Mesendoderm (in vitro differentiated cells): ENCODE results near the gene KCNK6.

ENCODE experiments used
- DNase-seq: peaks from one replicate; pipeline ENCODE4 v3.0.0; 2013
- H2AK5ac ChIP-seq: 2 replicates; pipeline ENCODE4 v1.6.1; 2013; ENCODE audit warnings: low read length, inconsistent platforms
- H2BK120ac ChIP-seq: 2 replicates; pipeline ENCODE4 v1.6.1; 2013; ENCODE audit warnings: low read depth, mild to moderate bottlenecking, low read length, moderate library complexity, mixed read lengths
- H2BK15ac ChIP-seq: replicated peaks from 2 replicates; pipeline ENCODE4 v1.6.1; 2013; ENCODE audit warnings: low read depth, mild to moderate bottlenecking, moderate library complexity
- H2BK5ac ChIP-seq: 2 replicates; pipeline ENCODE4 v1.6.1; 2013; ENCODE audit warnings: low read length, inconsistent platforms
- H3K18ac ChIP-seq: 2 replicates; pipeline ENCODE4 v1.6.1; 2013; ENCODE audit warnings: mild to moderate bottlenecking, low read length, mixed read lengths
- H3K23ac ChIP-seq: one replicate; pipeline ENCODE4 v1.6.1; 2013; ENCODE audit warnings: low read length
- H3K27ac ChIP-seq: 2 replicates; pipeline ENCODE4 v1.5.1; 2013; ENCODE audit warnings: low read depth, mild to moderate bottlenecking, inconsistent platforms, low read length, moderate library complexity
- H3K27me3 ChIP-seq: 2 replicates; pipeline ENCODE4 v1.6.1; 2013; ENCODE audit warnings: low read length, control low read depth, mild to moderate bottlenecking, inconsistent platforms; ENCODE audit not compliant: insufficient read depth, poor library complexity
- H3K36me3 ChIP-seq: 2 replicates; pipeline ENCODE4 v1.6.1; 2013; ENCODE audit warnings: low read length, inconsistent platforms; ENCODE audit not compliant: control insufficient read depth, insufficient read depth
- H3K4ac ChIP-seq: one replicate; pipeline ENCODE4 v1.6.1; 2013; ENCODE audit warnings: low read depth, mild to moderate bottlenecking, low read length, moderate library complexity
- H3K4me1 ChIP-seq: 2 replicates; pipeline ENCODE4 v1.6.1; 2013; ENCODE audit warnings: low read depth, low read length, inconsistent platforms; ENCODE audit not compliant: control insufficient read depth
- H3K4me2 ChIP-seq: 2 replicates; pipeline ENCODE4 v1.6.1; 2013; ENCODE audit warnings: low read length
- H3K4me3 ChIP-seq: 2 replicates; pipeline ENCODE4 v1.5.1; 2013; ENCODE audit warnings: mild to moderate bottlenecking, low read length
- H3K56ac ChIP-seq: one replicate; pipeline ENCODE4 v1.6.1; 2013; ENCODE audit warnings: low read length
- H3K79me1 ChIP-seq: 2 replicates; pipeline ENCODE4 v1.6.1; 2013; ENCODE audit warnings: low read length, inconsistent platforms
- H3K79me2 ChIP-seq: 2 replicates; pipeline ENCODE4 v1.6.1; 2013; ENCODE audit warnings: mild to moderate bottlenecking, low read length; ENCODE audit not compliant: control insufficient read depth, insufficient read depth
- H3K9ac ChIP-seq: 2 replicates; pipeline ENCODE4 v1.6.1; 2013; ENCODE audit warnings: low read length, inconsistent platforms
- H4K5ac ChIP-seq: one replicate; pipeline ENCODE4 v1.6.1; 2013; ENCODE audit warnings: low read length
- H4K8ac ChIP-seq: one replicate; pipeline ENCODE4 v1.6.1; 2013; ENCODE audit warnings: low read depth, mild to moderate bottlenecking, control low read depth, low read length, moderate library complexity
- WGBS: extraction: QIAGEN DNeasy Blood & Tissue Kit; methylation state at CpG from one replicate; pipeline ENCODE4 v1.1.7; 2013; ENCODE audit warnings: low lambda C conversion rate, missing lambda C conversion rate; ENCODE audit not compliant: insufficient coverage; ENCODE audit errors: extremely low coverage; 5-methylcytosine and 5-hydroxymethylcytosine counted together

Gene KCNK6

GRCh38 chr19:38331728-38332127 is 12.1 kb downstream of the KCNK6 start:
- Histone ChIP-seq H3K27ac (no peak overlapping the region), H2AK5ac (no peak overlapping the region), H3K4me1 (no peaks in the 10 kb centered on the region), H3K4me3 (no peak overlapping the region), H3K4ac (no peak overlapping the region), H4K8ac (no peak overlapping the region), H3K56ac (no peak overlapping the region), H3K79me1 (no peaks in the 10 kb centered on the region), H2BK15ac (no peak overlapping the region), H2BK120ac (no peak overlapping the region), H3K9ac (no peak overlapping the region), H2BK5ac (no peak overlapping the region), H3K23ac (no peak overlapping the region), H4K5ac (no peak overlapping the region), H3K4me2 (no peak overlapping the region), H3K79me2 (no peaks in the 10 kb centered on the region), H3K18ac (no peak overlapping the region), H3K36me3 (peaks cover 2% of the 10 kb centered on the region), H3K27me3 (no peaks in the 10 kb centered on the region)
- DNase-seq, result no peak
- WGBS, result no CpG with 5 or more reads among the region's 1 CpG

- Histone ChIP-seq H4K5ac (no peak overlapping the region), H3K27ac (no peak overlapping the region), H3K4me1 (no peaks in the 10 kb centered on the region), H3K4ac (no peak overlapping the region), H3K9ac (no peak overlapping the region), H3K18ac (no peak overlapping the region), H3K79me1 (no peaks in the 10 kb centered on the region), H4K8ac (no peak overlapping the region), H3K56ac (no peak overlapping the region), H3K27me3 (no peaks in the 10 kb centered on the region), H3K4me2 (no peak overlapping the region), H3K79me2 (no peaks in the 10 kb centered on the region), H2BK15ac (no peak overlapping the region), H2AK5ac (no peak overlapping the region), H3K23ac (no peak overlapping the region), H3K4me3 (no peak overlapping the region), H2BK5ac (no peak overlapping the region), H3K36me3 (no peaks in the 10 kb centered on the region), H2BK120ac (no peak overlapping the region)
- WGBS, result no CpG with 5 or more reads among the region's 9 CpGs
- DNase-seq, result no peak
Measured at GRCh38 chr19:38333245-38333644, 13.6 kb downstream of the KCNK6 start.

GRCh38 chr19:38335949-38336637 is 16.4 kb downstream of the KCNK6 start:
- Histone ChIP-seq H2BK120ac (no peak overlapping the region), H2BK5ac (no peak overlapping the region), H2BK15ac (no peak overlapping the region), H4K8ac (no peak overlapping the region), H3K36me3 (no peaks in the 10 kb centered on the region), H3K27ac (peak overlapping the region; percentile 14), H3K79me2 (no peaks in the 10 kb centered on the region), H2AK5ac (no peak overlapping the region), H3K4me3 (peak overlapping the region; percentile 76), H3K4me1 (no peaks in the 10 kb centered on the region), H4K5ac (no peak overlapping the region), H3K4ac (no peak overlapping the region), H3K4me2 (peak overlapping the region; percentile 97), H3K9ac (peak overlapping the region; percentile 60), H3K56ac (peak overlapping the region; percentile 80), H3K27me3 (no peaks in the 10 kb centered on the region), H3K18ac (no peak overlapping the region), H3K79me1 (no peaks in the 10 kb centered on the region), H3K23ac (no peak overlapping the region)
- no CpG with 5 or more reads among the region's 52 CpGs for WGBS
- DNase-seq, result peak; percentile 97

- Histone ChIP-seq H2BK120ac (no peak overlapping the region), H3K27ac (peak overlapping the region; percentile 14), H3K27me3 (no peaks in the 10 kb centered on the region), H3K4me1 (no peaks in the 10 kb centered on the region), H4K5ac (no peak overlapping the region), H3K4me2 (peak overlapping the region; percentile 90), H3K79me1 (no peaks in the 10 kb centered on the region), H3K79me2 (no peaks in the 10 kb centered on the region), H3K56ac (peak overlapping the region; percentile 80), H2BK5ac (no peak overlapping the region), H3K4me3 (peak overlapping the region; percentile 76), H3K4ac (no peak overlapping the region), H3K18ac (no peak overlapping the region), H3K9ac (peak overlapping the region; percentile 60), H2BK15ac (no peak overlapping the region), H4K8ac (no peak overlapping the region), H3K23ac (no peak overlapping the region), H2AK5ac (no peak overlapping the region), H3K36me3 (no peaks in the 10 kb centered on the region)
- no CpG with 5 or more reads among the region's 41 CpGs for WGBS
- DNase-seq, result peak; percentile 97
Measured at GRCh38 chr19:38336638-38337359, 17.2 kb downstream of the KCNK6 start.

GRCh38 chr19:38337360-38337653 is 17.7 kb downstream of the KCNK6 start:
- no peaks in the 10 kb centered on the region for H3K79me1 ChIP-seq
- no peak overlapping the region for H4K8ac ChIP-seq
- no peak overlapping the region for H3K27ac ChIP-seq
- no peak overlapping the region for H3K4me3 ChIP-seq
- H2BK5ac ChIP-seq, result no peak overlapping the region
- WGBS, result no CpG with 5 or more reads among the region's 10 CpGs
- H3K9ac ChIP-seq, result no peak overlapping the region
- H2AK5ac ChIP-seq, result no peak overlapping the region
- no peaks in the 10 kb centered on the region for H3K36me3 ChIP-seq
- H3K4me2 ChIP-seq, result no peak overlapping the region
- H3K18ac ChIP-seq, result no peak overlapping the region
- H3K27me3 ChIP-seq, result no peaks in the 10 kb centered on the region
- H3K79me2 ChIP-seq, result no peaks in the 10 kb centered on the region
- no peak overlapping the region for H2BK120ac ChIP-seq
- H3K23ac ChIP-seq, result no peak overlapping the region
- H3K4me1 ChIP-seq, result no peaks in the 10 kb centered on the region
- DNase-seq, result peak; percentile 16
- H3K56ac ChIP-seq, result no peak overlapping the region
- no peak overlapping the region for H2BK15ac ChIP-seq
- no peak overlapping the region for H4K5ac ChIP-seq
- H3K4ac ChIP-seq, result no peak overlapping the region
